MM.1S (cell line): Measurements from ENCODE around the gene SFXN1.

Experiments
- DNase-seq: peaks from one replicate; pipeline ENCODE4 v3.0.0-alpha.2; 2015
- H2AFZ ChIP-seq: fragments of 300-600 bp; sonication (generic); 2 replicates; pipeline ENCODE4 v1.6.0; 2016; ENCODE audit warnings: antibody characterized with exemption, low read length
- H3F3A ChIP-seq: fragments of 300-600 bp; sonication (generic); 2 replicates; pipeline ENCODE4 v1.6.1; 2016; ENCODE audit warnings: mild to moderate bottlenecking, antibody characterized with exemption, low read length, moderate library complexity, mixed read lengths; ENCODE audit not compliant: insufficient read depth
- H3K27ac ChIP-seq: fragments of 300-600 bp; sonication (generic); 2 replicates; pipeline ENCODE4 v1.5.1; 2016; ENCODE audit warnings: mild to moderate bottlenecking, low read length
- H3K27me3 ChIP-seq: fragments of 300-600 bp; sonication (generic); replicated peaks from 2 replicates; pipeline ENCODE4 v1.6.0; 2016; ENCODE audit warnings: low read length; ENCODE audit not compliant: insufficient read depth
- H3K36me3 ChIP-seq: fragments of 300-600 bp; sonication (generic); replicated peaks from 2 replicates; pipeline ENCODE4 v1.6.1; 2016; ENCODE audit warnings: mild to moderate bottlenecking, low read length, mixed read lengths; ENCODE audit not compliant: insufficient read depth
- H3K4me1 ChIP-seq: fragments of 300-600 bp; sonication (generic); 2 replicates; pipeline ENCODE4 v1.6.1; 2016; ENCODE audit warnings: low read length, mixed read lengths
- H3K4me2 ChIP-seq: fragments of 300-600 bp; sonication (generic); 2 replicates; pipeline ENCODE4 v1.6.0; 2016; ENCODE audit warnings: low read depth, low read length
- H3K4me3 ChIP-seq: fragments of 300-600 bp; sonication (generic); 2 replicates; pipeline ENCODE4 v1.5.1; 2016; ENCODE audit warnings: low read length, mixed read lengths
- H3K79me2 ChIP-seq: fragments of 300-600 bp; sonication (generic); 2 replicates; pipeline ENCODE4 v1.6.1; 2016; ENCODE audit warnings: mixed run types, low read length, mixed read lengths
- H3K9ac ChIP-seq: fragments of 300-600 bp; sonication (generic); 2 replicates; pipeline ENCODE4 v1.6.1; 2016; ENCODE audit warnings: low read length, mixed read lengths
- H3K9me2 ChIP-seq: fragments of 300-600 bp; sonication (generic); replicated peaks from 2 replicates; pipeline ENCODE4 v1.6.1; 2016; ENCODE audit warnings: mild to moderate bottlenecking, low read length, mixed read lengths; ENCODE audit not compliant: insufficient read depth
- H3K9me3 ChIP-seq: fragments of 300-600 bp; sonication (generic); replicated peaks from 2 replicates; pipeline ENCODE4 v1.6.1; 2016; ENCODE audit warnings: mild to moderate bottlenecking, low read length, mixed read lengths; ENCODE audit not compliant: insufficient read depth
- H4K20me1 ChIP-seq: fragments of 300-600 bp; sonication (generic); 2 replicates; pipeline ENCODE4 v1.6.1; 2016; ENCODE audit warnings: mild to moderate bottlenecking, low read length, moderate library complexity, mixed read lengths; ENCODE audit not compliant: insufficient read depth
- CTCF ChIP-seq: fragments of 300-600 bp; sonication (generic); IDR thresholded peaks from 2 replicates; pipeline ENCODE4 v1.5.1; 2016; ENCODE audit warnings: antibody characterized with exemption, low read length, mixed read lengths
- EZH2 ChIP-seq: fragments of 300-600 bp; sonication (generic); optimal IDR thresholded peaks from 2 replicates; pipeline ENCODE3; 2017; ENCODE audit warnings: low read depth, mild to moderate bottlenecking, antibody characterized with exemption, low read length, mixed read lengths
- EZH2phosphoT487 ChIP-seq: fragments of 300-600 bp; sonication (generic); IDR thresholded peaks from 2 replicates; pipeline ENCODE4 v1.6.1; 2018; ENCODE audit warnings: antibody characterized with exemption, low read length

The SFXN1 gene

DNA sequence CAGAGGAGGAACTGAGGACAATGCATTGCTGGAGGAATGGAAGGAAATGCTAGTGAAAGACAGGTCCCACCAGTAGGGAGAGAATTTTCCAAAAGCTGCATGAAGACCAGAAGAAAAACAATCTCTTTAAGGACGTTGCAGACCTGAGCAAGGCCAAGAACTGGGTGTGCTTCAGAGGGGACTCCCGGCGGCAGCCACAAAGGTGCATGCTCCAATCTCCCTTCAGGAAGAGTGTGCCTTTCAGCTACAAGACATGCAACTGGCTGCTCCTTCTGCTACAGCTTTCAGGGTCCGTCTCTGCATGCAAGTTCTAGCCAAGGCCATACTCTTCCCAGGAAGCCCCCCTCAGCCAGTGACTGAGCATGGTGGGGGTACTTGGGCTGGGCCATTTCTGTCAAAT, 62.9 kb downstream of the SFXN1 start:
- Histone ChIP-seq H3K9ac (no peak overlapping the region), H3F3A (peaks cover 4% of the 10 kb centered on the region; the same call in 1 of the 2 replicates), H3K9me2 (no peaks in the 10 kb centered on the region), H3K27me3 (no peaks in the 10 kb centered on the region), H3K4me1 (peaks cover 17% of the 10 kb centered on the region), H4K20me1 (no peaks in the 10 kb centered on the region), H3K79me2 (no peaks in the 10 kb centered on the region), H3K27ac (no peak overlapping the region), H2AFZ (no peak overlapping the region), H3K4me2 (no peak overlapping the region), H3K4me3 (no peak overlapping the region), H3K9me3 (no peaks in the 10 kb centered on the region), H3K36me3 (no peaks in the 10 kb centered on the region)
- DNase-seq: no peak
- TF ChIP-seq CTCF: no peak

DNA sequence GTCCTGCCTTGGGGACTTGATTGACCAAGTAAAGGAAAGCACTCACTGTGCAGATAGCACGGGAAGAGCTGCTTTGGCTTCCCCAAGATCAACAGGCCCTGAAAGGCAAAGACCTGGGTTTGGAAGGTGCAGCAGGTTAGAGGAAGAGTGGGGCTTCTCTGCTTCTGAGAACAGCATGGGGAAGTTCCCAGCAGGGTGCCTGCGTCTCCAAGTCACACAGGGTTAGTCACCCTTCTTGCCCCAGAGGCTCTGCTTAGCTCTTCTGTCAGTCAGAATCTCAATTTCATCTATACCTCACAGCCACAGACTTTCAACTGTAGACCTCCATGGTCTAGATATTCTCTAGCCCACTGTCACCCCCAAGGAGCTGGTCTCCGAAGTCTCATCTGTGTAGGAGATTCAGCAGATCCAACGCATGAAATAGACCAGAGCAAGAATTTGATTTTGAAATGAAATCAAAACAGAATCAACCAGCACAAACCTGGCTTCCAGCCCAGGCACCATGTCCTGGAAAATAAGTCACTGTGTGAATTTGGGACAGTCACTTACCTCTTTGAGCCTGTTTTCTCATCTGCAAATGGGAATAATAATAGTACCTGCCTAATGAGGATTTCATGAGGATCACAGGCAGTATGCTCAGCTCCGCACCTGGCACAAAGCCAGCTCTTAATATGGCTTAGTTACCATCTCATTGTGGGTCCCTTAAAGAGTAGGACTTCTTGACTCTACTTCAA, 64.0 kb downstream of the SFXN1 start:
- no peak for DNase-seq

DNA sequence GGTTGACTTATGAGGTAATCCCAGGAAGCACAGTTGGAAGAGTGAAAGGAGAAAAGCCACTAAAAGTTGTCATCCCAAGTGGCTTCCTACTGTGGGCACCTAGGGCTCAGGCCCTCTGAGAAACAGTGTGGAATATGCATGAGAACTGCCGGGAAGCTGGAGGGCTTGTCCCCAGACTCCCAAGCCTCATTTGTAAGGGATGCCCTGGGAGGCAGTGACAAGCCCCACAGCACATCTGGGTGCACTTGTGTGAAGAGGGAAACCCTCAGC, 64.5 kb downstream of the SFXN1 start:
- no peak overlapping the region for H3K4me3 ChIP-seq
- H3K27ac ChIP-seq: no peak overlapping the region
- TF ChIP-seq EZH2phosphoT487 (no peak), EZH2 (no peak), CTCF (no peak)
- H3K9me3 ChIP-seq: no peaks in the 10 kb centered on the region
- H3K27me3 ChIP-seq: no peaks in the 10 kb centered on the region
- H4K20me1 ChIP-seq: no peaks in the 10 kb centered on the region
- DNase-seq: no peak
- H3F3A ChIP-seq: peaks cover 4% of the 10 kb centered on the region; the same call in 1 of the 2 replicates
- H3K9ac ChIP-seq: no peak overlapping the region
- H3K36me3 ChIP-seq: no peaks in the 10 kb centered on the region
- no peak overlapping the region for H2AFZ ChIP-seq
- H3K4me1 ChIP-seq: peaks cover 13% of the 10 kb centered on the region
- no peaks in the 10 kb centered on the region for H3K9me2 ChIP-seq
- H3K79me2 ChIP-seq: no peaks in the 10 kb centered on the region
- no peak overlapping the region for H3K4me2 ChIP-seq

More for the DNA sequence above, 64.0 kb downstream of the SFXN1 start:
- Histone ChIP-seq H3K9me3 (no peaks in the 10 kb centered on the region), H3K9me2 (no peaks in the 10 kb centered on the region), H3K27ac (no peak overlapping the region), H3K4me2 (no peak overlapping the region), H3K4me1 (peaks cover 17% of the 10 kb centered on the region), H3K9ac (no peak overlapping the region), H3K36me3 (no peaks in the 10 kb centered on the region), H4K20me1 (no peaks in the 10 kb centered on the region), H2AFZ (no peak overlapping the region), H3K27me3 (no peaks in the 10 kb centered on the region), H3F3A (peaks cover 4% of the 10 kb centered on the region; the same call in 1 of the 2 replicates), H3K4me3 (no peak overlapping the region), H3K79me2 (no peaks in the 10 kb centered on the region)
- TF ChIP-seq EZH2phosphoT487 (no peak), EZH2 (no peak), CTCF (no peak)
